Smooth muscle cell (in vitro differentiated cells): ENCODE data around the gene SMARCC2. TPM values are rescaled to one million over a fixed set of nuclear protein-coding genes. Genes with fewer than 3 reads are reported as not detected.
A peak's percentile ranks its signal among the peaks of the same experiment; 100 is the strongest.
"Not testable (repeated sequence)": the region's sequence is repeated elsewhere in the genome, so short reads cannot be mapped to it uniquely, and the experiment has no call there.

Experiments used
- DNase-seq: peaks from one replicate; lab custom pipeline; 2025; ENCODE audit not compliant: unreplicated experiment; lab: John Stamatoyannopoulos, UW
- H2AFZ ChIP-seq: fragments of 200-600 bp; sonication (generic); 2 replicates; pipeline ENCODE4 v1.6.0; 2016; ENCODE audit warnings: antibody characterized with exemption, low read depth, mild to moderate bottlenecking
- H3F3A ChIP-seq: fragments of 200-600 bp; sonication (generic); 2 replicates; pipeline ENCODE4 v1.6.0; 2017; ENCODE audit warnings: antibody characterized with exemption, low read depth
- H3K27ac ChIP-seq: fragments of 200-600 bp; sonication (generic); 2 replicates; pipeline ENCODE4 v1.5.1; 2016; ENCODE audit warnings: low read depth, mild to moderate bottlenecking
- H3K27me3 ChIP-seq: fragments of 200-600 bp; sonication (generic); 2 replicates; pipeline ENCODE4 v1.6.1; 2016; ENCODE audit warnings: low read depth, mild to moderate bottlenecking
- H3K36me3 ChIP-seq: fragments of 200-600 bp; sonication (generic); 2 replicates; pipeline ENCODE4 v1.5.1; 2016; ENCODE audit warnings: low read depth
- H3K4me1 ChIP-seq: fragments of 200-600 bp; sonication (generic); 2 replicates; pipeline ENCODE4 v1.5.1; 2016; ENCODE audit warnings: low read depth
- H3K4me2 ChIP-seq: fragments of 200-600 bp; sonication (generic); 2 replicates; pipeline ENCODE4 v1.6.0; 2016; ENCODE audit warnings: mild to moderate bottlenecking
- H3K4me3 ChIP-seq: fragments of 200-600 bp; sonication (generic); 2 replicates; pipeline ENCODE4 v1.5.1; 2016; ENCODE audit warnings: mild to moderate bottlenecking
- H3K79me2 ChIP-seq: fragments of 200-600 bp; sonication (generic); 2 replicates; pipeline ENCODE4 v1.6.0; 2016; ENCODE audit warnings: low read depth, mild to moderate bottlenecking
- H3K9ac ChIP-seq: fragments of 200-600 bp; sonication (generic); 2 replicates; pipeline ENCODE4 v1.6.0; 2016; ENCODE audit warnings: low read depth
- H3K9me3 ChIP-seq: fragments of 200-600 bp; sonication (generic); replicated peaks from 2 replicates; pipeline ENCODE4 v1.5.1; 2016; ENCODE audit warnings: low read depth
- H4K20me1 ChIP-seq: fragments of 200-600 bp; sonication (generic); 2 replicates; pipeline ENCODE4 v1.6.0; 2016; ENCODE audit warnings: low read depth
- CTCF ChIP-seq: fragments of 200-600 bp; sonication (generic); IDR thresholded peaks from 2 replicates; pipeline ENCODE4 v1.5.1; 2017; ENCODE audit warnings: borderline replicate concordance, mild to moderate bottlenecking, antibody characterized with exemption; ENCODE audit not compliant: insufficient read depth, poor library complexity, severe bottlenecking
- WGBS: methylation state at CpG from one replicate; pipeline ENCODE4 v1.1.7; 2016; ENCODE audit warnings: low lambda C conversion rate; 5-methylcytosine and 5-hydroxymethylcytosine counted together
- polyA plus RNA-seq: library from polyadenylated mRNA; unstranded; fragments of >200 nt; fragmentation: Nextera tagmentation; extraction: Ambion mirVana; gene quantifications from 2 replicates; pipeline ENCODE4 v1.2.1, GENCODE V29; 2016
- total RNA-seq: library from RNA; depleted of rRNA; stranded (reverse); fragments of >200 nt; gene quantifications from 2 replicates; pipeline ENCODE4 v1.2.3, GENCODE V29; 2014

SMARCC2 gene
- total and polyA plus RNA-seq, 2 experiments from 2014 or later: 32.2 to 43.8 TPM

- Histone ChIP-seq H3K4me2 (peak overlapping the region; percentile 100), H3K27me3 (no peaks in the 10 kb centered on the region), H3F3A (peaks cover 49% of the 10 kb centered on the region), H4K20me1 (peaks cover 54% of the 10 kb centered on the region), H3K9me3 (no peaks in the 10 kb centered on the region), H3K79me2 (peaks cover 30% of the 10 kb centered on the region), H3K4me3 (peak overlapping the region; percentile 90), H3K4me1 (peaks cover 42% of the 10 kb centered on the region), H2AFZ (no peak overlapping the region), H3K27ac (peak overlapping the region; percentile 82), H3K36me3 (no peaks in the 10 kb centered on the region), H3K9ac (peak overlapping the region; percentile 95)
- no peak for TF ChIP-seq CTCF
- DNase-seq: no peak
- WGBS: under 1% methylated on average over 6 of the region's 6 CpGs
Observed at GRCh38 chr12:56158926-56159461, 30.3 kb downstream of the SMARCC2 start.

- Histone ChIP-seq H3K9ac (peak within 1 kb of the TSS; percentile 95), H3K79me2 (peaks cover 34% of the 10 kb centered on the region), H3K36me3 (no peaks in the 10 kb centered on the region), H3F3A (peaks cover 42% of the 10 kb centered on the region), H3K27ac (peak within 1 kb of the TSS; percentile 82), H3K27me3 (no peaks in the 10 kb centered on the region), H3K9me3 (no peaks in the 10 kb centered on the region), H2AFZ (no peak within 1 kb of the TSS), H3K4me1 (peaks cover 39% of the 10 kb centered on the region), H3K4me3 (peak within 1 kb of the TSS; percentile 90), H3K4me2 (peak within 1 kb of the TSS; percentile 100), H4K20me1 (peaks cover 47% of the 10 kb centered on the region)
- DNase-seq: peak; percentile 58
- TF ChIP-seq CTCF: no peak
- under 1% methylated on average over 21 of the region's 30 CpGs for WGBS
Observed at GRCh38 chr12:56158029-56158925, 31.0 kb downstream of the SMARCC2 start, which contains the start of gene MYL6. MYL6 (plus strand) TSS chr12:56158359; CDS start chr12:56158402, 43 bp downstream.

GRCh38 chr12:56157201-56158028, 31.9 kb downstream of the SMARCC2 start:
- Histone ChIP-seq H3K27me3 (no peaks in the 10 kb centered on the region), H3K79me2 (peaks cover 40% of the 10 kb centered on the region), H3K9ac (no peak overlapping the region), H3K4me1 (peaks cover 44% of the 10 kb centered on the region), H4K20me1 (peaks cover 39% of the 10 kb centered on the region), H3K4me2 (peak overlapping the region; percentile 100), H3F3A (peaks cover 34% of the 10 kb centered on the region), H3K4me3 (peak overlapping the region; percentile 90), H3K9me3 (no peaks in the 10 kb centered on the region), H2AFZ (no peak overlapping the region), H3K27ac (peak overlapping the region; percentile 82), H3K36me3 (no peaks in the 10 kb centered on the region)
- peak; percentile 67 for TF ChIP-seq CTCF
- DNase-seq: peak; percentile 58
- WGBS: 15% methylated on average over 42 of the region's 45 CpGs

GRCh38 chr12:56156464-56157200, 32.7 kb downstream of the SMARCC2 start:
- DNase-seq, H3K36me3 ChIP-seq, H3K9ac ChIP-seq, H3K9me3 ChIP-seq, H3K27me3 ChIP-seq, H2AFZ ChIP-seq: not testable (repeated sequence)
- 92% methylated on average over 21 of the region's 21 CpGs for WGBS
- Histone ChIP-seq H3K4me1 (peaks cover 39% of the 10 kb centered on the region), H4K20me1 (peaks cover 31% of the 10 kb centered on the region), H3K27ac (peak overlapping the region; percentile 82), H3F3A (peaks cover 28% of the 10 kb centered on the region), H3K79me2 (peaks cover 40% of the 10 kb centered on the region), H3K4me2 (peak overlapping the region; percentile 100), H3K4me3 (peak overlapping the region; percentile 90)
